Measurements from ENCODE around the gene PTPRD. TPM values are rescaled to one million over a fixed set of nuclear protein-coding genes. Genes with fewer than 3 reads are reported as not detected.

The PTPRD gene
- total RNA-seq, 1 donor from 2014 or later: 6.9 TPM

DNA sequence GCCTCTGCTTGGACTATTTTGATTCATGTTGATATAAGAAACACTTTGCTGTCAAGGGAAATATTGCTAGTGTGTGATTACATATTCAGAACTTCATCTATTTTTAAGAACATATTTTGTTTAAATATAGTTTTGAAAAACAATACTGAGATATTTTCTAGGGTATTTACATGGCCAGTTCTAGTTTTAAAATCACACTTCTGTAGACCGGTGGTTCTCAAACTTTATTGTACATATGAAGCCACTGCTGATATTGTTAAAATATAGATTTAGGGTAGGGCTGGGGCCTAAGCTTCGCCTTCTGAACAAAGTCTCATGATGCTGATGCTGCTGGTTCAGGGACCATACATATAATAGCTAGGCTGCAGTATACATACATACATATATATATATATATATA lies 1000.0 kb downstream of the PTPRD start:
- no peaks in the 10 kb centered on the region for H3K27me3 ChIP-seq
- DNase-seq (ENCODE audit: low spot score in 2 of 2): no peak
- TF ChIP-seq, protein P1, sequence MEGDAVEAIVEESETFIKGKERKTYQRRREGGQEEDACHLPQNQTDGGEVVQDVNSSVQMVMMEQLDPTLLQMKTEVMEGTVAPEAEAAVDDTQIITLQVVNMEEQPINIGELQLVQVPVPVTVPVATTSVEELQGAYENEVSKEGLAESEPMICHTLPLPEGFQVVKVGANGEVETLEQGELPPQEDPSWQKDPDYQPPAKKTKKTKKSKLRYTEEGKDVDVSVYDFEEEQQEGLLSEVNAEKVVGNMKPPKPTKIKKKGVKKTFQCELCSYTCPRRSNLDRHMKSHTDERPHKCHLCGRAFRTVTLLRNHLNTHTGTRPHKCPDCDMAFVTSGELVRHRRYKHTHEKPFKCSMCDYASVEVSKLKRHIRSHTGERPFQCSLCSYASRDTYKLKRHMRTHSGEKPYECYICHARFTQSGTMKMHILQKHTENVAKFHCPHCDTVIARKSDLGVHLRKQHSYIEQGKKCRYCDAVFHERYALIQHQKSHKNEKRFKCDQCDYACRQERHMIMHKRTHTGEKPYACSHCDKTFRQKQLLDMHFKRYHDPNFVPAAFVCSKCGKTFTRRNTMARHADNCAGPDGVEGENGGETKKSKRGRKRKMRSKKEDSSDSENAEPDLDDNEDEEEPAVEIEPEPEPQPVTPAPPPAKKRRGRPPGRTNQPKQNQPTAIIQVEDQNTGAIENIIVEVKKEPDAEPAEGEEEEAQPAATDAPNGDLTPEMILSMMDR (IDR thresholded peaks at IDR 0.05): no peak
- no peaks in the 10 kb centered on the region for H3K4me1 ChIP-seq
- no peaks in the 10 kb centered on the region for H3K36me3 ChIP-seq
- H3K9me3 ChIP-seq: no peaks in the 10 kb centered on the region
- intact Hi-C loops (cut with DNase I): no loop called here
- H3K4me3 ChIP-seq: no peak overlapping the region
- no peak overlapping the region for H3K27ac ChIP-seq

DNA sequence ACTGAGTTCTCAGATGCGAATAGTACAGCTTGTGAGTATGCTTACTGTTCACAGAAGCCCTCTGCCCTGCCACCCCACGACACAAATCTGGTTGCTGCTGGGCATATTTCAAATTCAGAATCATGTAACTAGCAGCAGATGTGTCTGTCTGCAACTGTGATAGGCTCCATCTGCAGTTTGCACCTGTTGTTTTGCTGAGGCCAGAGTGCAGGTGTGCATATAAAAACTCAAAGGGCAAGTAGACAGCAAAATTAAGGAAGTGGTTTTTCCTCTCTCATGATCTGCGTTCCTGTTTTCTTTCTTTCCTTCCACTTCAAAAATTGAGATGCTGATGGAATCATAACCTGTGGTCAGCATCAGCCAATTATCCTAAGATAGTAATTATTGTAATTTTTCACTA lies 1000.5 kb downstream of the PTPRD start:
- H3K4me3 ChIP-seq: no peak overlapping the region
- H3K27me3 ChIP-seq: no peaks in the 10 kb centered on the region
- TF ChIP-seq, protein P1 (IDR thresholded peaks at IDR 0.05): no peak
- H3K27ac ChIP-seq: no peak overlapping the region
- H3K4me1 ChIP-seq: no peaks in the 10 kb centered on the region
- DNase-seq (ENCODE audit: low spot score in 2 of 2): no peak
- intact Hi-C loops (cut with DNase I): no loop called here
- no peaks in the 10 kb centered on the region for H3K9me3 ChIP-seq
- no peaks in the 10 kb centered on the region for H3K36me3 ChIP-seq

DNA sequence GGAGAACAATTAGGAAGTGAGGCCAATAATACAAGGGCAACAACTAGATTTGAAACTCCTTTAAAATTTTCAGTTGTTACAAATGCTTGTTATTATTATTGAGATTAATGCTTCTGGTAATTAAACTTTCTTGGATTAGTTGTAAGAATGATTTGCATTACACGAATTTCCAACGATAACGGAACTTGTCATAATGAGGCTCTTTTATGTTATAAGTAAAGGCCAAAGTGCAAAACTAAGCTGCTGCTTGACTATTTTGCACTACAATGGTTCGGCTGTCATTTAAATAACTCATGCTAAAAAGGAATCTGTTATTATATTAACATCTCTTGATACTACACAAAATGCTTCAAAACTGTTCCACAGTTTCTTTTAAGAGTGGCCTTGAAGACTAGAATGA lies 1007.1 kb downstream of the PTPRD start:
- Histone ChIP-seq H3K4me1 (no peaks in the 10 kb centered on the region), H3K27me3 (no peaks in the 10 kb centered on the region), H3K9me3 (no peaks in the 10 kb centered on the region), H3K36me3 (no peaks in the 10 kb centered on the region), H3K27ac (no peak overlapping the region), H3K4me3 (no peak overlapping the region)
- no peak for DNase-seq (ENCODE audit: low spot score in 2 of 2)
- TF ChIP-seq, protein P1 (IDR thresholded peaks at IDR 0.05): no peak
- intact Hi-C loops (cut with DNase I): loop anchor here (1.0 to 2.0 kb wide), 2 partner anchors 185 to 339 kb away; no protein-coding TSS in a partner anchor

DNA sequence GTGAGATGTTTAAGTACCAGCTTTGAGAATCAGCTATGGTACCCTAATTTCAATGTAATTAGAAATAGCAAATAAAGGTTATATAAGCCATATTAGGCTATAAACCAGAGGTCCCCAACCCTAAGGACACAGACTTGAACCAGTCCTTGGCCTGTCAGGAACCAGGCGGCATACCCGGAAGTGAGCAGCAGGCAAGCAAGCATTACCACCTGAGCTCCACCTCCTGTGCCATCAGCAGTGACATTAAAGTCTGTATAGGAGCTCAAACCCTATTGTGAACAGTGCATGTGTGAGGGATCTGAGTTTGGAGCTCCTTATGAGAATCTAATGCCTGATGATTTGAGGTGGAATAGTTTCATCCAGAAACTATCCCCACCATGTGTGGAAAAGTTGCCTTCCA lies 1009.5 kb downstream of the PTPRD start:
- intact Hi-C loops (cut with DNase I): no loop called here
- Histone ChIP-seq H3K4me3 (no peak overlapping the region), H3K4me1 (no peaks in the 10 kb centered on the region), H3K36me3 (no peaks in the 10 kb centered on the region), H3K27me3 (no peaks in the 10 kb centered on the region), H3K9me3 (no peaks in the 10 kb centered on the region), H3K27ac (no peak overlapping the region)
- no peak for DNase-seq (ENCODE audit: low spot score in 2 of 2)
- TF ChIP-seq, protein P1 (IDR thresholded peaks at IDR 0.05): no peak

DNA sequence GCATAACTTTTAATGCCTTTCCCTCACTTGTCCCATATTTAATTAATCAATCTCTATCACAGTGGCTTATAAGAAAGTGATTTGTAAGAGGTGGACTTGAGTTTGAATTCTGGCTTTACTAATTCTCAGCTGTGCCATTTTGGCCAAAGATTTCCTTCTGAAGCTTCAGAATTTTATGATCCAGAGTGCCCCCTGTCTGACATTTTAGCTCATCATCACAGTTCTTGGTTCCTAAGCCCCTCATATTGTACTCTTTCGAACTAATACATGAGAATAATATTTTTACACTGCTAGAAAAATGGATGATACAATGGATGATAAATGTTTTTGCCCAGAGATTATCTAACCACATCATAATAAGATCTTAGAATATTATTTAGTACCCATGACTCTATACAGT lies 1014.1 kb downstream of the PTPRD start:
- no peak for DNase-seq (ENCODE audit: low spot score in 2 of 2)
- TF ChIP-seq, protein P1 (IDR thresholded peaks at IDR 0.05): no peak

DNA sequence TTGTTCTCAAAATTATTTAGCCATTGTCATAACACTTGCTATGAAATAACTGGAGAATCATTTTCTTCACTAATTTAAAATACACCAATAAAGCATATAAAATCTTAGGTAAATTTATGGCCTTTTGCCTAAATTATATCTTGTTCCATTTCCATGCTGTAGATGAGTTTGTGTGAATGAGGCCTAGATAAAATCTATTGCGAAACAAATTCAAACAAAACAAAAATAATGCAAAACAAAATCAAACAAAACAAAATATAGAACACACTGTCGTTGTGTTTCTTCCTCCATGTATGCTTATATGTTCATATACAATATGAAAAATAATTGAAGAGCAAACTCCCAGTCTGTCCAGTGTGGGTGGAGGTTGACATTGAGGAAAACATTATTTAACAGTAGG lies 1020.7 kb downstream of the PTPRD start:
- Histone ChIP-seq H3K36me3 (no peaks in the 10 kb centered on the region), H3K9me3 (no peaks in the 10 kb centered on the region), H3K4me3 (no peak overlapping the region), H3K27ac (no peak overlapping the region), H3K4me1 (no peaks in the 10 kb centered on the region), H3K27me3 (no peaks in the 10 kb centered on the region)
- no peak for DNase-seq (ENCODE audit: low spot score in 2 of 2)
- TF ChIP-seq, protein P1 (IDR thresholded peaks at IDR 0.05): no peak
- intact Hi-C loops (cut with DNase I): no loop called here

More for the DNA sequence above, 1014.1 kb downstream of the PTPRD start:
- no peaks in the 10 kb centered on the region for H3K36me3 ChIP-seq
- H3K4me1 ChIP-seq: no peaks in the 10 kb centered on the region
- intact Hi-C loops (cut with DNase I): no loop called here
- no peak overlapping the region for H3K27ac ChIP-seq
- no peak overlapping the region for H3K4me3 ChIP-seq
- H3K9me3 ChIP-seq: no peaks in the 10 kb centered on the region
- no peaks in the 10 kb centered on the region for H3K27me3 ChIP-seq
